ENCODE results near the gene CDC42BPG.

GRCh38 chr11:64850979-64851567, 6.6 kb upstream of the CDC42BPG start:
- TF ChIP-seq CTCF (IDR thresholded peaks at IDR 0.05) (no peak), POLR2A (IDR thresholded peaks at IDR 0.05) (no peak)
